Measurements from ENCODE around the gene CALB2.

- TF ChIP-seq CTCF (IDR thresholded peaks at IDR 0.05; ENCODE audit: insufficient read depth, low read length, poor library complexity, severe bottlenecking): no peak
- TF ChIP-seq EZH2phosphoT487 (conservative IDR thresholded peaks at IDR 0.05; ENCODE audit: low read length): no peak
Observed at GRCh38 chr16:71359431-71359830, 908 bp downstream of the CALB2 start.

All from SU-DHL-6 (cell line).